IMR-90 (cell line): ENCODE data around the gene LEMD3. TPM values are rescaled to one million over a fixed set of nuclear protein-coding genes. Genes with fewer than 3 reads are reported as not detected.

Source experiments
- ATAC-seq: fragments of 200-7000 bp; cut with Tn5 transposase; 2 replicates; pipeline ENCODE4 v1.9.1; 2020; ENCODE audit warnings: low read depth, mild to moderate bottlenecking, moderate library complexity
- BruUV-seq: library from RNA; stranded (reverse); fragments of 400-500 nt; replicated peaks from 2 replicates; lab custom pipeline; 2021; lab: Mats Ljungman, UMichigan
- CTCF ChIA-PET: fragments of 300-600 bp; formaldehyde crosslinking; extraction: SDS; loops from one replicate; lab custom pipeline; 2021; ENCODE audit warnings: antibody characterized with exemption; lab: Yijun Ruan, JAX
- POLR2A ChIA-PET: fragments of 300-600 bp; sonication (Branson Sonifier 250); formaldehyde crosslinking; loops from one replicate; lab custom pipeline; 2022; ENCODE audit warnings: antibody characterized with exemption; ENCODE audit not compliant: unreplicated experiment; lab: Charles Lee
- DNase-seq: peaks from one replicate; pipeline ENCODE4 v3.0.0; 2013
- H2AFZ ChIP-seq: replicated peaks from 2 replicates; pipeline ENCODE3; 2013; ENCODE audit warnings: low read length, mild to moderate bottlenecking; ENCODE audit not compliant: poor library complexity
- H2AK5ac ChIP-seq: 2 replicates; pipeline ENCODE4 v1.6.1; 2013; ENCODE audit warnings: low read depth, low read length, inconsistent platforms
- H2AK9ac ChIP-seq: replicated peaks from 2 replicates; pipeline ENCODE3; 2013; ENCODE audit warnings: mild to moderate bottlenecking, low read depth, low read length, moderate library complexity; ENCODE audit not compliant: poor library complexity
- H2BK120ac ChIP-seq: 2 replicates; pipeline ENCODE4 v1.6.1; 2013; ENCODE audit warnings: low read depth, low read length, inconsistent platforms
- H2BK15ac ChIP-seq: 3 replicates; pipeline ENCODE4 v1.6.1; 2013; ENCODE audit warnings: low read depth, low read length, inconsistent platforms
- H2BK20ac ChIP-seq: 2 replicates; pipeline ENCODE4 v1.6.1; 2013; ENCODE audit warnings: low read depth, mild to moderate bottlenecking, inconsistent platforms, low read length, moderate library complexity
- H2BK5ac ChIP-seq: 2 replicates; pipeline ENCODE4 v1.6.1; 2013; ENCODE audit warnings: mild to moderate bottlenecking, low read depth, low read length, inconsistent platforms; ENCODE audit not compliant: poor library complexity, severe bottlenecking
- H3K14ac ChIP-seq: replicated peaks from 2 replicates; pipeline ENCODE4 v1.6.1; 2013; ENCODE audit warnings: low read depth, low read length, inconsistent platforms
- H3K18ac ChIP-seq: 2 replicates; pipeline ENCODE4 v1.6.1; 2013; ENCODE audit warnings: low read depth, low read length, control low read depth
- H3K23ac ChIP-seq: 2 replicates; pipeline ENCODE4 v1.6.1; 2013; ENCODE audit warnings: low read depth, low read length, inconsistent platforms
- H3K27ac ChIP-seq: 2 replicates; pipeline ENCODE4 v1.5.1; 2013; ENCODE audit warnings: mild to moderate bottlenecking, control low read depth, low read length; ENCODE audit not compliant: insufficient read depth
- H3K27me3 ChIP-seq: 2 replicates; pipeline ENCODE4 v1.6.1; 2013; ENCODE audit warnings: low read length; ENCODE audit not compliant: control insufficient read depth, insufficient read depth
- H3K36me3 ChIP-seq: 2 replicates; pipeline ENCODE4 v1.6.1; 2013; ENCODE audit warnings: low read length, mixed read lengths; ENCODE audit not compliant: control insufficient read depth, insufficient read depth
- H3K4ac ChIP-seq: 2 replicates; pipeline ENCODE4 v1.6.1; 2013; ENCODE audit warnings: low read depth, low read length, inconsistent platforms
- H3K4me1 ChIP-seq: 2 replicates; pipeline ENCODE4 v1.6.1; 2013; ENCODE audit warnings: low read length, mixed read lengths; ENCODE audit not compliant: control insufficient read depth, insufficient read depth
- H3K4me2 ChIP-seq: 2 replicates; pipeline ENCODE4 v1.6.1; 2013; ENCODE audit warnings: low read depth, mild to moderate bottlenecking, control low read depth, low read length, moderate library complexity
- H3K4me3 ChIP-seq: 2 replicates; pipeline ENCODE4 v1.5.1; 2013; ENCODE audit warnings: low read depth, mild to moderate bottlenecking, control low read depth, low read length, moderate library complexity; ENCODE audit not compliant: insufficient read depth
- H3K56ac ChIP-seq: 2 replicates; pipeline ENCODE4 v1.6.1; 2013; ENCODE audit warnings: low read length, inconsistent platforms; ENCODE audit not compliant: insufficient read depth; ENCODE audit errors: extremely low read depth
- H3K79me1 ChIP-seq, 2 experiments: 2 replicates each; pipeline ENCODE4 v1.6.1; 2013; ENCODE audit warnings: low read length in 2 of 2, inconsistent platforms in 1 of 2, low read depth in 1 of 2
- H3K9ac ChIP-seq: 2 replicates; pipeline ENCODE4 v1.6.1; 2013; ENCODE audit warnings: low read depth, low read length, control low read depth
- H3K9me1 ChIP-seq: 2 replicates; pipeline ENCODE4 v1.6.1; 2013; ENCODE audit warnings: low read length, inconsistent platforms; ENCODE audit not compliant: insufficient read depth
- H3K9me3 ChIP-seq: 2 replicates; pipeline ENCODE4 v1.6.1; 2013; ENCODE audit warnings: low read length; ENCODE audit not compliant: control insufficient read depth, insufficient read depth
- H4K20me1 ChIP-seq: 2 replicates; pipeline ENCODE4 v1.6.1; 2013; ENCODE audit warnings: low read length, inconsistent platforms; ENCODE audit not compliant: insufficient read depth
- H4K5ac ChIP-seq: 2 replicates; pipeline ENCODE4 v1.6.1; 2013; ENCODE audit warnings: mild to moderate bottlenecking, low read depth, low read length, control low read depth
- H4K8ac ChIP-seq, 2 experiments: 2 replicates each; pipeline ENCODE4 v1.6.1; 2013; ENCODE audit warnings: low read depth in 2 of 2, low read length in 2 of 2, control low read depth in 1 of 2, inconsistent platforms in 1 of 2
- H4K91ac ChIP-seq: 2 replicates; pipeline ENCODE4 v1.6.1; 2013; ENCODE audit warnings: low read depth, low read length, inconsistent platforms; ENCODE audit not compliant: insufficient read depth
- BHLHE40 ChIP-seq: fragments of 150-350 bp; IDR thresholded peaks from 2 replicates; pipeline ENCODE4 v1.6.1; 2016; ENCODE audit warnings: mild to moderate bottlenecking, low read depth, low read length
- CHD1 ChIP-seq: IDR thresholded peaks from 2 replicates; pipeline ENCODE4 v1.6.1; 2012; ENCODE audit warnings: low read depth, low read length, improper control_type of control experiment
- CTCF ChIP-seq: conservative IDR thresholded peaks from 2 replicates; pipeline ENCODE4 v1.5.1; 2012; ENCODE audit warnings: mild to moderate bottlenecking, low read depth, low read length, improper control_type of control experiment
- ELK1 ChIP-seq: fragments of 150-350 bp; IDR thresholded peaks from 2 replicates; pipeline ENCODE4 v1.6.1; 2016; ENCODE audit warnings: low read depth, mild to moderate bottlenecking, low read length, moderate library complexity, borderline replicate concordance
- FOS ChIP-seq: fragments of 150-350 bp; IDR thresholded peaks from 2 replicates; pipeline ENCODE4 v1.6.1; 2016; ENCODE audit warnings: low read depth, low read length
- MAFK ChIP-seq: IDR thresholded peaks from 2 replicates; pipeline ENCODE4 v1.6.1; 2012; ENCODE audit warnings: low read depth, low read length, improper control_type of control experiment
- MAZ ChIP-seq: IDR thresholded peaks from 2 replicates; pipeline ENCODE4 v1.6.1; 2012; ENCODE audit warnings: low read depth, mild to moderate bottlenecking, low read length, improper control_type of control experiment, moderate library complexity, borderline replicate concordance
- NFE2L2 ChIP-seq: fragments of 150-350 bp; IDR thresholded peaks from 2 replicates; pipeline ENCODE4 v1.6.1; 2016; ENCODE audit warnings: low read depth, mild to moderate bottlenecking, low read length
- RAD21 ChIP-seq: IDR thresholded peaks from 2 replicates; pipeline ENCODE4 v1.6.1; 2012; ENCODE audit warnings: low read length, improper control_type of control experiment
- RCOR1 ChIP-seq: IDR thresholded peaks from 2 replicates; pipeline ENCODE4 v1.6.1; 2012; ENCODE audit warnings: mild to moderate bottlenecking, low read length, improper control_type of control experiment; ENCODE audit not compliant: insufficient replicate concordance
- RFX5 ChIP-seq: IDR thresholded peaks from 2 replicates; pipeline ENCODE4 v1.8.0; 2012; ENCODE audit warnings: low read depth, mild to moderate bottlenecking, low read length, moderate library complexity
- SMC3 ChIP-seq: fragments of 150-350 bp; IDR thresholded peaks from 2 replicates; pipeline ENCODE4 v1.6.1; 2016; ENCODE audit warnings: low read depth, mild to moderate bottlenecking, antibody characterized with exemption, low read length, moderate library complexity
- USF2 ChIP-seq: fragments of 150-350 bp; IDR thresholded peaks from 2 replicates; pipeline ENCODE4 v1.6.1; 2017; ENCODE audit warnings: mild to moderate bottlenecking, antibody characterized with exemption, low read length, low read depth
- WGBS, 2 experiments: methylation state at CpG; one replicate each; pipeline versions ENCODE4 v1.1.5 to v1.1.7; 2013; ENCODE audit warnings: missing lambda C conversion rate in 2 of 2; ENCODE audit not compliant: insufficient read length in 1 of 2; ENCODE audit errors: extremely low coverage in 2 of 2; 5-methylcytosine and 5-hydroxymethylcytosine counted together
- dilution Hi-C: fragments of 300-500 bp; cut with HindIII; formaldehyde crosslinking; loops from one replicate; pipeline ENCODE4 v1.14.3; 2018; ENCODE audit warnings: low sequenced_read_pairs; ENCODE audit not compliant: unreplicated experiment
- in situ Hi-C: fragments of 300-500 bp; cut with MboI; formaldehyde crosslinking; loops from 3 replicates; pipeline ENCODE4 v1.14.3; 2019; ENCODE audit warnings: low sequenced_read_pairs, inconsistent platforms, mixed read lengths
- intact Hi-C: fragments of 100-400 bp; cut with micrococcal nuclease; formaldehyde crosslinking; loops from 2 replicates; pipeline ENCODE4 v1.10.0; 2022
- polyA plus RNA-seq, 3 experiments: library from polyadenylated mRNA; depleted of rRNA; stranded (reverse); fragments of >200 nt; gene quantifications; 2 replicates each; pipeline ENCODE4 v1.2.3, GENCODE V29; 2012; ENCODE audit warnings: low replicate concordance in 1 of 3
- total RNA-seq: library from RNA; depleted of rRNA; stranded (reverse); fragments of >200 nt; gene quantifications from 2 replicates; pipeline ENCODE4 v1.2.3, GENCODE V29; 2012

Gene LEMD3
- total and polyA plus RNA-seq, 2 of the 4 experiments (the other 2 are of a cell fraction), result 5.5 to 9.9 TPM

- ATAC-seq (no peak), DNase-seq (no peak)
- WGBS, 2 experiments, result no CpG with 5 or more reads among the region's 1 CpG
- Histone ChIP-seq H2BK15ac (no peak overlapping the region), H2BK20ac (no peak overlapping the region), H3K36me3 (no peaks in the 10 kb centered on the region), H3K9me1 (no peaks in the 10 kb centered on the region), H2BK5ac (no peak overlapping the region), H3K23ac (no peak overlapping the region), H4K8ac (no peak overlapping the region), H4K20me1 (no peaks in the 10 kb centered on the region), H3K27ac (no peak overlapping the region), H2AK9ac (no peak overlapping the region), H2AK5ac (no peak overlapping the region), H3K4me1 (no peaks in the 10 kb centered on the region), H2AFZ (no peak overlapping the region), H4K91ac (no peak overlapping the region), H3K27me3 (peaks cover 27% of the 10 kb centered on the region), H3K18ac (no peak overlapping the region), H2BK120ac (no peak overlapping the region), H3K4me2 (no peak overlapping the region), H3K79me1 (no peaks in the 10 kb centered on the region), H3K56ac (no peak overlapping the region), H3K9ac (no peak overlapping the region), H3K14ac (no peak overlapping the region), H4K5ac (no peak overlapping the region), H3K9me3 (no peaks in the 10 kb centered on the region), H3K4me3 (no peak overlapping the region), H3K4ac (no peak overlapping the region)
- dilution Hi-C loops, result no loop called here
- BruUV-seq, result no TSS peak
- in situ Hi-C loops, result no loop called here
- ChIA-PET POLR2A (interaction anchor here (0.7 kb wide), 1 partner anchor 32 kb away, joined by 7 read pairs; no protein-coding TSS in a partner anchor), CTCF (no interaction called here)
- TF ChIP-seq RCOR1, result no peak
- no peak for TF ChIP-seq RFX5
- TF ChIP-seq MAFK, result no peak
- no peak for TF ChIP-seq BHLHE40
- no peak for TF ChIP-seq CTCF
- TF ChIP-seq NFE2L2, result no peak
- TF ChIP-seq USF2, result no peak
- TF ChIP-seq RAD21, result no peak
- TF ChIP-seq MAZ, result no peak
- no peak for TF ChIP-seq FOS
- no peak for TF ChIP-seq CHD1
- TF ChIP-seq ELK1, result no peak
- no peak for TF ChIP-seq SMC3
- intact Hi-C loops, result no loop called here
Observed at GRCh38 chr12:65140738-65141137, 28.6 kb upstream of the LEMD3 start.
